ENCODE results near the gene DGKD.

DGKD gene

GRCh38 chr2:233449081-233449901 is 95.0 kb downstream of the DGKD start:
- no peak for DNase-seq

GRCh38 chr2:233449921-233450863 is 95.9 kb downstream of the DGKD start:
- no peak for DNase-seq

GRCh38 chr2:233450864-233451575 is 96.7 kb downstream of the DGKD start:
- DNase-seq = no peak

- DNase-seq = no peak
These were observed 97.7 kb downstream of the DGKD start for GRCh38 chr2:233451950-233452349.

- no peak for DNase-seq
These were observed 99.0 kb downstream of the DGKD start for GRCh38 chr2:233453111-233453915.

GRCh38 chr2:233453916-233454315 is 99.6 kb downstream of the DGKD start:
- no peak for DNase-seq

- DNase-seq = no peak
These were observed 100.7 kb downstream of the DGKD start for GRCh38 chr2:233455006-233455405.

- no peak for DNase-seq
These were observed 101.2 kb downstream of the DGKD start for GRCh38 chr2:233455491-233455890.

- no peak for DNase-seq
These were observed 101.8 kb downstream of the DGKD start for GRCh38 chr2:233456111-233456510.

GRCh38 chr2:233456934-233457333 is 102.6 kb downstream of the DGKD start:
- no peak for DNase-seq

- no peak for DNase-seq
These were observed 103.1 kb downstream of the DGKD start for GRCh38 chr2:233457356-233457755.

- no peak for DNase-seq
These were observed 103.8 kb downstream of the DGKD start for GRCh38 chr2:233458031-233458610.

- no peak for DNase-seq
These were observed 104.5 kb downstream of the DGKD start for GRCh38 chr2:233458826-233459225.

GRCh38 chr2:233459426-233459825 is 105.1 kb downstream of the DGKD start:
- no peak for DNase-seq

- DNase-seq = no peak
These were observed 106.6 kb downstream of the DGKD start for GRCh38 chr2:233460726-233461441.

GRCh38 chr2:233461481-233461891 is 107.2 kb downstream of the DGKD start:
- DNase-seq = no peak

- no peak for DNase-seq
These were observed 108.0 kb downstream of the DGKD start for GRCh38 chr2:233462202-233462785.

- DNase-seq = no peak
These were observed 108.7 kb downstream of the DGKD start for GRCh38 chr2:233462826-233463470.

- no peak for DNase-seq
These were observed 109.3 kb downstream of the DGKD start for GRCh38 chr2:233463586-233463985.

GRCh38 chr2:233464056-233464455 is 109.8 kb downstream of the DGKD start:
- DNase-seq = no peak

All from inflammatory macrophage treated with lipopolysaccharide for 4 hours (primary cell).